Measurements from ENCODE around the gene MAP4K3.

Gene MAP4K3

DNA sequence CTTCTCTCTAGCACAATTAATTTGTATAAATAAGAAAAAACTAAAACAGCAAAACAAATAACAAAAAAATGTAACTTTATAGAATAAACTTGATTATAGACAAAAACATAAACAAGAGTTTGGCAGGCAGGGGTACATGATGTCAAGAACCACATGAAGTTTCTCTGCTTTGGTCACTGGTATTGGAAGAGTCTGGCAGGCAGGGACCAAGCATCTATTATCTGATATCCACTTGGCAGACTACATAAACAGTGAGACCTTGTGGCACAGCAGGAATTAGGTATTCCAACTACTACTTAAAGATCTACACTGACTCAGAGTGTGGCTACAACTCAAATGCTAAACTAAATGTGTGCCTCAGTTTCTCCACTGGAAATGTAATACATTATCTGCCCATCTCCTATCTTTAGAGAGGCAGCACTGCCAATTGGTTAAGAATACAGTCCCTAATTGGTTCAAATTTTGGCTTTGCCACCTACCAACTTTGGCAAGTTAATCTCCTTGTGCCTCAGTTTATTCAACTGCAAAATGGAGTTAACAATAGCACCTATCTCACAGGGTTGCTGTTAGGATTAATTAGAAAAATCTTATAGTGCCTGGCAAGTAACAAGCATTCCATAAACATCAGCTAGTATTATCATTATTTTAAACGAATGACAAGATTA is 2.7 kb downstream of the MAP4K3 start:
- no peak overlapping the region for H3K4me3 ChIP-seq (ENCODE audit: low read depth in 1 of 2, low read length in 1 of 2)
- TF ChIP-seq, protein P1, sequence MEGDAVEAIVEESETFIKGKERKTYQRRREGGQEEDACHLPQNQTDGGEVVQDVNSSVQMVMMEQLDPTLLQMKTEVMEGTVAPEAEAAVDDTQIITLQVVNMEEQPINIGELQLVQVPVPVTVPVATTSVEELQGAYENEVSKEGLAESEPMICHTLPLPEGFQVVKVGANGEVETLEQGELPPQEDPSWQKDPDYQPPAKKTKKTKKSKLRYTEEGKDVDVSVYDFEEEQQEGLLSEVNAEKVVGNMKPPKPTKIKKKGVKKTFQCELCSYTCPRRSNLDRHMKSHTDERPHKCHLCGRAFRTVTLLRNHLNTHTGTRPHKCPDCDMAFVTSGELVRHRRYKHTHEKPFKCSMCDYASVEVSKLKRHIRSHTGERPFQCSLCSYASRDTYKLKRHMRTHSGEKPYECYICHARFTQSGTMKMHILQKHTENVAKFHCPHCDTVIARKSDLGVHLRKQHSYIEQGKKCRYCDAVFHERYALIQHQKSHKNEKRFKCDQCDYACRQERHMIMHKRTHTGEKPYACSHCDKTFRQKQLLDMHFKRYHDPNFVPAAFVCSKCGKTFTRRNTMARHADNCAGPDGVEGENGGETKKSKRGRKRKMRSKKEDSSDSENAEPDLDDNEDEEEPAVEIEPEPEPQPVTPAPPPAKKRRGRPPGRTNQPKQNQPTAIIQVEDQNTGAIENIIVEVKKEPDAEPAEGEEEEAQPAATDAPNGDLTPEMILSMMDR (IDR thresholded peaks at IDR 0.05) = no peak
- H3K36me3 ChIP-seq = no peaks in the 10 kb centered on the region
- H3K27me3 ChIP-seq = peaks cover 17% of the 10 kb centered on the region
- peaks cover 15 to 16% of the 10 kb centered on the region in 2 experiments for H3K4me1 ChIP-seq (ENCODE audit: control insufficient read depth in 1 of 2, insufficient read depth in 1 of 2, low read depth in 1 of 2, low read length in 1 of 2)
- no peak overlapping the region for H3K27ac ChIP-seq
- no peaks in the 10 kb centered on the region for H3K9me3 ChIP-seq

DNA sequence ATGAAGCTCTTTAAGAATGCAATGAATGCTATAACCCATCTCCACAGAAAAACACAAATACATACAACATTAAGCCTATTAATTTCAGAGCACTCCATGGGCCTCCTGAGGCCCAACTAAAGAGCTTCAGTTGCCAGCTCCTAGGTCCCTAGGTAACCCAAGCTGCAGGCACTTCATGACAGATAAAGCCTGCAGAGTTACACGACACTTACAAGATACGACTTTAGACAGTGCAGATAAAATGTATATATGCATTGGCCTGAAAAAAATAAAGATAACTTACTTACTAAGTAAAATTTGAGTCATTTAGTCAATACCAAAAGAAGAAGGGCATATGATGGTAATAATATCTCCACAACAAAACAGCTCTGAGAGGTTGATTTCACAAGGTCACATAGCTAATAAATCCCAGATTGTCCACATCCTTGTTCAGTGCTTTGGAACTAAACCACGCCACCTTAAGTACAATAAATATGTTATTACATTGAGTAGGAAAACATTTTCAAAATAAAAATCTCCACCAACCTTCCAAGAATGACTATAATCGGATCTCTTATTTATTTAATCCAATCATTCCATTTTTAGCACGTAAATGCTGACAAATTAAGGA is 3.4 kb downstream of the MAP4K3 start:
- H3K27ac ChIP-seq = no peak overlapping the region
- TF ChIP-seq, protein P1 (IDR thresholded peaks at IDR 0.05) = no peak
- H3K27me3 ChIP-seq = peaks cover 17% of the 10 kb centered on the region
- no peaks in the 10 kb centered on the region for H3K9me3 ChIP-seq
- peaks cover 15 to 16% of the 10 kb centered on the region in 2 experiments for H3K4me1 ChIP-seq (ENCODE audit: control insufficient read depth in 1 of 2, insufficient read depth in 1 of 2, low read depth in 1 of 2, low read length in 1 of 2)
- no peaks in the 10 kb centered on the region for H3K36me3 ChIP-seq
- no peak overlapping the region for H3K4me3 ChIP-seq (ENCODE audit: low read depth in 1 of 2, low read length in 1 of 2)

DNA sequence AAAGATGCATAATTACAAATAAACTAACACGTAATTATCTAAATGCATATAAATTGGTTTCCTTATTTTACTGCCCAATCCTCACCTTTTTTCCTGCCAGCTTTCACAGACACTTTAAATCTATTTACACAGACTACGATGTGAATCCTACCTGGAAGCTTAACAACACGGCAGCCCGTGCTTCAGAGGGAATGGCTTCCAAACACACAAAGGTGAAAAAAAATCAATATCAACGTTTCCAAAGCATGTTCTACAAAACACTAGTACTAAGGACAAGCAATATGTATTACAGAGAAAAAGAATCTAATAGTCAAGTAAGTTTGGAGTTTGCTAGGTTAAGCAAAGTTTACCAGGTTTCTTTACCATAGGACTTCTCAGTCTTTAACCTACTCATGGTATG is 4.4 kb downstream of the MAP4K3 start:
- H3K27me3 ChIP-seq = peaks cover 11% of the 10 kb centered on the region
- TF ChIP-seq, protein P1 (IDR thresholded peaks at IDR 0.05) = no peak
- H3K4me1 ChIP-seq (ENCODE audit: control insufficient read depth in 1 of 2, insufficient read depth in 1 of 2, low read depth in 1 of 2, low read length in 1 of 2) = peaks cover 9 to 11% of the 10 kb centered on the region in 2 experiments
- H3K36me3 ChIP-seq = no peaks in the 10 kb centered on the region
- H3K9me3 ChIP-seq = no peaks in the 10 kb centered on the region
- no peak overlapping the region for H3K4me3 ChIP-seq (ENCODE audit: low read depth in 1 of 2, low read length in 1 of 2)
- H3K27ac ChIP-seq = no peak overlapping the region

DNA sequence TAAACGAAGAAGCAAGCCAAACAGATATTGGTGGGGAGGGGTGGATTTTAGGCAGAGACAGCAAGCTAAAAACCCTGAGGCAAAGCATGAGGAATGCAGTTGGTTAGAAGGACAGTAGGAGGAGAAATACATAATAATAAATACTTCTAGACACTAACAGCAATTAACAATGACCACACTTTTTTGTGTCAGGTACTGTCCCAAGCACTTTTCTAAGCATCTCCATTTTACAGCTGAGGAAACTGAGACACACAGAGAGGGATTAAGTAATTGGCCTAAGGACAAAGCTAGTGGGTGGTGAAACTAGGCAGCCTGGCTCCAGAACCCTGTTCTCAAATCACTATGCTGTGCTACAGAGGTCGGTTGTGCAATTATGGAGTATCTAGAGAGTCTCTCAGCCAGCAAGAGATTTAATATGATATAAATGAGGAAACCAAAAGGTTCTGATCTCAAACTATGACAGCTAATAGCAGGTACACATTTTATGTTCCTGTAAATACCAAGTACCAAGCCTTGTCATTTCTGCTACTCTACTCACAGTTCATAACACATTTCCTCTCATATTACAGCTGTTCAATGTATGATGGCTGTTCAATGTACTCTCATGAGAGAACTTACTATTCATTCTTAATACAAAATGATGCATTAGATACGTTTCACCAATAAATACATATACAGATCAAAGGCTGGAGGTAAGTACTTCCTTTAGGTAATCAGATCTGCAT is 5.3 kb downstream of the MAP4K3 start:
- peaks cover 9% of the 10 kb centered on the region for H3K27me3 ChIP-seq
- peaks cover 5 to 7% of the 10 kb centered on the region in 2 experiments for H3K4me1 ChIP-seq (ENCODE audit: control insufficient read depth in 1 of 2, insufficient read depth in 1 of 2, low read depth in 1 of 2, low read length in 1 of 2)
- H3K36me3 ChIP-seq = no peaks in the 10 kb centered on the region
- H3K4me3 ChIP-seq (ENCODE audit: low read depth in 1 of 2, low read length in 1 of 2) = no peak overlapping the region
- TF ChIP-seq, protein P1 (IDR thresholded peaks at IDR 0.05) = no peak
- H3K27ac ChIP-seq = no peak overlapping the region
- no peaks in the 10 kb centered on the region for H3K9me3 ChIP-seq

DNA sequence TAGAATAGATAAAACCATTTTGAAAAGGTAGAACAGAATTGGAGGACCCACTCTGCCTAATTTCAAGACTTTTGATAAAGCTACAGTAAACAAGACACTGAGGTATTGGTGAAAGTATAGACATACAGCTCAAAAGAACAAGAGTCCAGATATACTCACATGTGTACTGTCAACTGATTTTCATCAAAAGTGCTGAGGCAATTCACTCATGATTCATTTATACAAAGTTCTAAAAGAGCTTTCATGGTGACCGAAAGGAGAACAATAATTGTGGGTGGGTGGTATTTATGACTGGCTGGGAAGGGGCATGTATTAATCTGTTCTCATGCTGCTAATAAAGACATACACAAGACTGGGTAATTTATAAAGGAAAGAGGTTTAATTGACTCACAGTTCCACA is 7.3 kb downstream of the MAP4K3 start:
- Histone ChIP-seq H3K27ac (no peak overlapping the region), H3K27me3 (no peaks in the 10 kb centered on the region), H3K4me3 (ENCODE audit: low read depth in 1 of 2, low read length in 1 of 2) (no peak overlapping the region), H3K36me3 (no peaks in the 10 kb centered on the region), H3K4me1 (ENCODE audit: control insufficient read depth in 1 of 2, insufficient read depth in 1 of 2, low read depth in 1 of 2, low read length in 1 of 2) (no peaks in the 10 kb centered on the region), H3K9me3 (no peaks in the 10 kb centered on the region)
- TF ChIP-seq, protein P1 (IDR thresholded peaks at IDR 0.05) = no peak

Data from neutrophil (primary cell).